ENCODE measurements around the gene CDR2.

Gene CDR2

DNA sequence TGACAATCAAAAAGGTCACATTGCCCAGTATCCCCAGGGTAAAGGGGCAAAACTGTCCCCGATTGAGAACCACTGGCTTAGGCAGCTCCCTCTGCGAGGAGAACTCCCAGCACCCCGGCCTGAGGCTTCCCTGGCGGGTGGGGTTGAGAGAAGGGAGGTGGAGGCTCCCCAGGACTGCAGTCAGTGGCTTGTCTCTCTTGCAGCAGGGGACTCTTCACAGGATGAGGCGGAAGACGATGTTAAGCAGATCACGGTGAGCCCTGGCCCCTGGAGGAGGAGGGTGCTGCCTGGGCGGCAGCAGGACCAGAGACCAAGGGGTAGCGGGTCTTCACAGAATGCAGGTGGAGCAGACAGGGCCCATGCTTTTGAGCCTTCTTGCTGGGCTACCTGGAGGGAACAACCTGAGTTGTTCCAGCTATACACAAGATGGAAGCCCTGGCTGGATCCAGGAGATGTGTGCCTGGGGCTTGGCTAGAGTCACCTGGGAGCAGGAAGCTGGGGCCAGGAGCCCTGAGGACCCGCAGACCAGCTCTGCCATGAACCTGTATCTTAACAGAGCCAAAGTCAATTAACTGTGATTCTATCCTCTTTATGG, 60.4 kb downstream of the CDR2 start:
- DNase-seq (ENCODE audit: low spot score), result no peak
- TF ChIP-seq, protein P1, sequence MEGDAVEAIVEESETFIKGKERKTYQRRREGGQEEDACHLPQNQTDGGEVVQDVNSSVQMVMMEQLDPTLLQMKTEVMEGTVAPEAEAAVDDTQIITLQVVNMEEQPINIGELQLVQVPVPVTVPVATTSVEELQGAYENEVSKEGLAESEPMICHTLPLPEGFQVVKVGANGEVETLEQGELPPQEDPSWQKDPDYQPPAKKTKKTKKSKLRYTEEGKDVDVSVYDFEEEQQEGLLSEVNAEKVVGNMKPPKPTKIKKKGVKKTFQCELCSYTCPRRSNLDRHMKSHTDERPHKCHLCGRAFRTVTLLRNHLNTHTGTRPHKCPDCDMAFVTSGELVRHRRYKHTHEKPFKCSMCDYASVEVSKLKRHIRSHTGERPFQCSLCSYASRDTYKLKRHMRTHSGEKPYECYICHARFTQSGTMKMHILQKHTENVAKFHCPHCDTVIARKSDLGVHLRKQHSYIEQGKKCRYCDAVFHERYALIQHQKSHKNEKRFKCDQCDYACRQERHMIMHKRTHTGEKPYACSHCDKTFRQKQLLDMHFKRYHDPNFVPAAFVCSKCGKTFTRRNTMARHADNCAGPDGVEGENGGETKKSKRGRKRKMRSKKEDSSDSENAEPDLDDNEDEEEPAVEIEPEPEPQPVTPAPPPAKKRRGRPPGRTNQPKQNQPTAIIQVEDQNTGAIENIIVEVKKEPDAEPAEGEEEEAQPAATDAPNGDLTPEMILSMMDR (IDR thresholded peaks at IDR 0.05; ENCODE audit: borderline replicate concordance, control extremely low read depth, extremely low read depth, insufficient read depth, missing control alignments), result no peak
- in situ Hi-C loops (cut with MboI; ENCODE audit: low sequenced_read_pairs, unreplicated experiment), result no loop called here

DNA sequence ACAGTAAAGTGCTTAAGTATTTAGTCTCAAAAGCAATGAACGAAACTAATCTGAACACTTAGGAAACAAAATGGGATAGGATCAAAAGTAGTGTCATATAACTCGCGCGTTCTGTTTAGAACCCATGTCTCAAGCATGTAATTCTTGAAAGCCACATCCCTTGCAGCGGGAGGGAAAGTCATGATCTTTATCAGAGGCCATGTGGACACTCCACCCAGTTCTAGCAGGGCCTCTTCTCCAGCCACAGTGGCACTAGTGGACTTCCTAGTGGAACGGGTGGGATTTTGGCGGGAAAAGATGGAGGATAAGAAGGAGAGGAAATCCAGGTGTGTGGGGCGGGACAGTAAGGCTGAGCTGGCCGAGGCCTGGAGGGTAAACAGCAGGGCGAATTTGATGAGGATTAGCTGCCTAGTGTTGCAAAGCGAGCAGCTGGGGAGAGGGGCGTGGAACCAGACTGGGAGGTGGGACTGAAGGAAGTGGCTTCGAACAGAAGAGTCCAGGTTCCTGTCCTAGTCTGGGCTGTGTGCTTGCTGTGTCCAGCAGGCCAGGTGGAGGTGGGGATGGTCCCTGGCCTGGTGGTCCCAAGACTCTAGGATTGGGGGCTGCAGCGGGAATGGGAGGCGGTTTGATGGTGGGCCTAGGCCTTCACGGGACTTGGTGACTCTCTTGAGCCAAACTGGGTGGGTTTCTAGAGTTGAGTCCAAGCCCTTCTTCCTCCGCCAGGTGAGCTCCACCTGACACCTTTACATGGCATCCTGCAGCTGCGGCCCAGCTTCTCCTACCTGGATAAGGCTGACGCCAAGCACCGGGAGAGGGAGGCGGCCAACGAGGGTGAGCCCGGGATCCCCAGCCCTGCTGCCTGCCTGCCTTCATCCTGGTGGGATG, 61.3 kb downstream of the CDR2 start:
- no peak for DNase-seq (ENCODE audit: low spot score)
- in situ Hi-C loops (cut with MboI; ENCODE audit: low sequenced_read_pairs, unreplicated experiment), result no loop called here
- TF ChIP-seq, protein P1 (IDR thresholded peaks at IDR 0.05; ENCODE audit: borderline replicate concordance, control extremely low read depth, extremely low read depth, insufficient read depth, missing control alignments), result no peak

DNA sequence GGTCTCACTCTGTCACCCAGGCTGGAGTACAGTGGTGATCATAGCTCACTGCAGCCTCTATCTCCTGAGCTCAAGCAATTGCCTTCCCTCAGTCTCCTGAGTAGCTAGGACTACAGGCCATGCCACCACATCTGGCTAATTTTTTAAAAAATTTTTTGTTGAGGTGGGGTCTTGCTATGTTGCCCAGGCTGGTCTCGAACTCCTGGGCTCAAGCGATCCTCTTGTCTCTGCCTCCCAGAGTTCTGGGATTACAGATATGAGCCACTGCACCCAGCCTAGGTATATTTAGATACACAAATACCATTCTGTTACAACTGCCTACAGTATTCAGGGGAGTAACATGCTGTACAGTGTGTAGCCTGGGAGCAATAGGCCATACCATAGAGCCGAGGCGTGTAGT, 62.9 kb downstream of the CDR2 start:
- no peak for DNase-seq (ENCODE audit: low spot score)
- TF ChIP-seq, protein P1 (IDR thresholded peaks at IDR 0.05; ENCODE audit: borderline replicate concordance, control extremely low read depth, extremely low read depth, insufficient read depth, missing control alignments), result no peak
- in situ Hi-C loops (cut with MboI; ENCODE audit: low sequenced_read_pairs, unreplicated experiment), result no loop called here

DNA sequence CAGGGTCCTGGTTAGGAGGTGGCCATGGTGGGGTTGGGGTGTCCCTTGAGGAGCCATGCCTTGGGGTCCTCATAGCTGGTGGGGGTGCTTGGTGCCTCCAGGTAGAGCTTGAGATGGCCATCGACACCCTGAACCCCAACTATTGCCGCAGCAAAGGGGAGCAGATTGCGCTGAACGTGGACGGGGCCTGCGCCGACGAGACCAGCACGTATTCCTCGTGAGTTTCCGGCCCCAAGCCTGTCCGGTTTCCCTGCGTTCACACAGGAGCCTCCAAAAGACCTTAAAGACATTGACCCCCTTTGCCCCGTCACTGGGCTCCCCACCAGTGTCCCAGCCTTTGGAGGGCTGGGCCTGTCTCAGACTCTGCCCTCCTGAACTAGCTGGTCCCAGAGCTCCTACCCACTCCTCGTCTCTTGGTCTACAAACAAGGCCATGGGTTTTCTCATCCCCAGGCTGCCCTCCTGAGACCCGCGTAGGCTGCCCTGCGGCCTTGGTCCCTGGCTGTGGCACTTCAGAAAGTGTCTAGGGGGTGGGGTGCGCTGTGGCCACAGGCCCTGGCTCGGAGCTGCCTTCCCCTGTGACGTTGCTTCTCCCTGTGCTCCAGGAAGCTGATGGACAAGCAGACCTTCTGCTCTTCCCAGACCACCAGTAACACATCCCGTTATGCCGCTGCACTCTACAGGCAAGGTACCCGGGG, 65.4 kb downstream of the CDR2 start:
- DNase-seq (ENCODE audit: low spot score), result no peak
- TF ChIP-seq, protein P1 (IDR thresholded peaks at IDR 0.05; ENCODE audit: borderline replicate concordance, control extremely low read depth, extremely low read depth, insufficient read depth, missing control alignments), result no peak
- in situ Hi-C loops (cut with MboI; ENCODE audit: low sequenced_read_pairs, unreplicated experiment), result no loop called here

DNA sequence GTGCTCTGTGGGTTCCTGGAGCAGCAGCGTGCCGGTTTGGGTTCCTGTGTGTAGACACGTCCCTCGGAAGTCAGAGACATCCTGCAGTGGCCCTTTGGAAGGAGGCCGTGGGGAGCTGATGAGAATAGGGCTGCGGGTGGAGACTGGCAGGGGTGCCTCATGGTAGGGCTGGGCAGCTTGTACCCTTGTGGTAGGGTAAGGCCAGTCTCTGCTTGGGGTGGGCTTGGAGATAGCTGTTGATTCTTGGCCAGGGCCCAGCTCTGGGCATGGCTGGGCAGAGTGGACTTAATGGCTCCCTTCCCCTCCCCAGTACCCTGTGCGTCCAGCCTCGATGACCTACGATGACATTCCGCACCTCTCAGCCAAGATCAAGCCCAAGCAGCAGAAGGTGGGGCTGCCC, 66.6 kb downstream of the CDR2 start:
- TF ChIP-seq, protein P1 (IDR thresholded peaks at IDR 0.05; ENCODE audit: borderline replicate concordance, control extremely low read depth, extremely low read depth, insufficient read depth, missing control alignments), result no peak
- no peak for DNase-seq (ENCODE audit: low spot score)
- in situ Hi-C loops (cut with MboI; ENCODE audit: low sequenced_read_pairs, unreplicated experiment), result no loop called here

DNA sequence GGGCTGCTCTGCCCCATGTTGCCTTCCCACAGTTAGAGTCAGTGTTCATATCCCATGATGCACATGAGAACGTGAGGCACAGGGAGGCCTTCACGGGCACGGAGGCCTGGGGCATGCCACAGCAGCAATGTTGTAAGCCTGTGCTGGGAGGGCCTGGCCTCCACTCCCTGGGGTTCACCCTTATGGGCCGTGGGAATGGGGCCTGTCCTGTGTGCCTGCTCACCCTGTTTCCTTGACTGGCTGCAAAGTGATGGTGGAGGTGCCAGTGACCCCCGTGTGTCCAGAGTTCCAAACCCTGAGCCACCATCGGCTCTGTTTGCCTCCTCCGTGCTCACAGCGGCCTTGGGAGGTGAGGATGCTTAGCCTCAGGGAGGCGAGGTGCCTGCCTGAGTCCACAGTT, 67.6 kb downstream of the CDR2 start:
- TF ChIP-seq, protein P1 (IDR thresholded peaks at IDR 0.05; ENCODE audit: borderline replicate concordance, control extremely low read depth, extremely low read depth, insufficient read depth, missing control alignments), result no peak
- in situ Hi-C loops (cut with MboI; ENCODE audit: low sequenced_read_pairs, unreplicated experiment), result no loop called here
- DNase-seq (ENCODE audit: low spot score), result no peak
